ENCODE measurements around the gene STIM1.
"Not testable (repeated sequence)": the region's sequence is repeated elsewhere in the genome, so short reads cannot be mapped to it uniquely, and the experiment has no call there.

STIM1 gene

GRCh38 chr11:4123218-4123617, 267.8 kb downstream of the STIM1 start:
- DNase-seq (ENCODE audit: low read depth, low spot score) = no peak
- no peak overlapping the region for H3K4me3 ChIP-seq (ENCODE audit: low read depth, low read length)
- TF ChIP-seq CTCF (IDR thresholded peaks at IDR 0.05; ENCODE audit: insufficient read depth, low read length, missing control alignments) = no peak
- ChIA-PET POLR2A (no interaction called here), CTCF (interaction anchor here (1.5 kb wide), 1 partner anchor 269 kb away, joined by 3 read pairs; no protein-coding TSS in a partner anchor)

- no peak for DNase-seq (ENCODE audit: low read depth, low spot score)
- ChIA-PET POLR2A (interaction anchor here (0.7 kb wide), 1 partner anchor 292 kb away, joined by 5 read pairs; no protein-coding TSS in a partner anchor), CTCF (interaction anchor here (1.3 to 1.4 kb wide), 2 partner anchors 52 to 61 kb away, joined by 3 to 4 read pairs; no protein-coding TSS in a partner anchor)
- H3K4me3 ChIP-seq (ENCODE audit: low read depth, low read length) = no peak overlapping the region
- TF ChIP-seq CTCF (IDR thresholded peaks at IDR 0.05; ENCODE audit: insufficient read depth, low read length, missing control alignments) = no peak
Observed at GRCh38 chr11:4125141-4125540, 269.7 kb downstream of the STIM1 start.

GRCh38 chr11:4127357-4127756, 271.9 kb downstream of the STIM1 start:
- no peak for DNase-seq (ENCODE audit: low read depth, low spot score)
- no peak for TF ChIP-seq CTCF (IDR thresholded peaks at IDR 0.05; ENCODE audit: insufficient read depth, low read length, missing control alignments)
- POLR2A ChIA-PET = no interaction called here
- no peak overlapping the region for H3K4me3 ChIP-seq (ENCODE audit: low read depth, low read length)
- CTCF ChIA-PET = no interaction called here

GRCh38 chr11:4130219-4130618, 274.8 kb downstream of the STIM1 start:
- POLR2A ChIA-PET; H3K4me3 ChIP-seq (ENCODE audit: low read depth, low read length); CTCF ChIA-PET; DNase-seq (ENCODE audit: low read depth, low spot score): not testable (repeated sequence)

- TF ChIP-seq CTCF (IDR thresholded peaks at IDR 0.05; ENCODE audit: insufficient read depth, low read length, missing control alignments) = no peak
- CTCF ChIA-PET = no interaction called here
- no peak overlapping the region for H3K4me3 ChIP-seq (ENCODE audit: low read depth, low read length)
- DNase-seq (ENCODE audit: low read depth, low spot score) = no peak
- POLR2A ChIA-PET = no interaction called here
Observed at GRCh38 chr11:4134806-4135205, 279.3 kb downstream of the STIM1 start.

GRCh38 chr11:4138497-4138896, 283.0 kb downstream of the STIM1 start:
- no peak for TF ChIP-seq CTCF (IDR thresholded peaks at IDR 0.05; ENCODE audit: insufficient read depth, low read length, missing control alignments)
- no peak overlapping the region for H3K4me3 ChIP-seq (ENCODE audit: low read depth, low read length)
- DNase-seq (ENCODE audit: low read depth, low spot score) = no peak
- ChIA-PET POLR2A (no interaction called here), CTCF (no interaction called here)

GRCh38 chr11:4140067-4140636, 284.7 kb downstream of the STIM1 start:
- TF ChIP-seq CTCF (IDR thresholded peaks at IDR 0.05; ENCODE audit: insufficient read depth, low read length, missing control alignments) = no peak
- H3K4me3 ChIP-seq (ENCODE audit: low read depth, low read length) = no peak overlapping the region
- POLR2A ChIA-PET = no interaction called here
- no peak for DNase-seq (ENCODE audit: low read depth, low spot score)
- CTCF ChIA-PET = no interaction called here
